ENCODE measurements around the gene DNAJC21.

The DNAJC21 gene

DNA sequence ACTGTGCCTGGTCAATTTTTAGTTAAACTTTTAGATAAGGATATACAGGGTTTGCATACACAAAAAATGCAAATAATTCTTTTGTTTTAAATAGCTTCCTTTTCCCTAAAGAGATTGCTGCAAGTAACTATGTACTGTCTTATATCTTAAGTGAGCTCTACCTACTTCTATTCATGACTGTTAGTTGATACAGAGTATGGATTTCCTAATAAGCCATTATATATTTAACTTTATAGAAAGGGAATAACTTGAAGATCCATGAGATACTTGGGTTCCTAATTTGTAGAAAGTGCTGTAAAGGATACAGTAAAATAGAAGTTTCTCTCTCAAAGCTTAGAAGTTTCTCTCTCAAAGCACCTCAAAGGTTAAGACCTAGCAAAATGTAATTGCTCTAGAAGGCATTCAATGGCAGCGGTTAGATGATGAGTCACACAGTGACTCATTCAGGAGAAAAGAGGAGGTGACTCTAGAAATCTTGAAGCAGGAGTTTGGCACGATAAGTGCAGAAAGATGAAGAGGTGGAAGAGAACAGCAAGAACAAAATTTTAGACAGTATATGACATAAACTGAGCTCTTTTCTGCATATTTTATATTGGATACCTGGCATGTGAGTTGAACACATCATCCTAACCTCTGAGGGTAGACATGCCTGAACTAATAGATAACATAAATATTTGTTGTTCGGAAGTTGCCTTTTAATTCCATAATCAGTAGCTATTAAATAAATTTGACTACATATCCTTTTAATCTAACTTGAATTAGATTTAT lies 5.5 kb upstream of the DNAJC21 start:
- H3K9ac ChIP-seq (ENCODE audit: low read length) = no peak overlapping the region
- no peak overlapping the region for H3K4me3 ChIP-seq (ENCODE audit: low read depth in 1 of 2, low read length in 2 of 2)
- no peak overlapping the region for H3K27ac ChIP-seq (ENCODE audit: low read depth, low read length)
- H3K4me1 ChIP-seq (ENCODE audit: insufficient read depth, low read length) = peaks cover 4% of the 10 kb centered on the region
- H3K36me3 ChIP-seq (ENCODE audit: insufficient read depth, low read length) = peaks cover 47% of the 10 kb centered on the region
- H3K9me3 ChIP-seq (ENCODE audit: low read length) = no peaks in the 10 kb centered on the region
- no peaks in the 10 kb centered on the region for H3K27me3 ChIP-seq (ENCODE audit: control insufficient read depth in 1 of 2, insufficient read depth in 2 of 2, low read length in 2 of 2)

- H3K4me3 ChIP-seq (ENCODE audit: low read depth in 1 of 2, low read length in 2 of 2) = no peak overlapping the region
- H3K9me3 ChIP-seq (ENCODE audit: low read length) = no peaks in the 10 kb centered on the region
- no peaks in the 10 kb centered on the region for H3K27me3 ChIP-seq (ENCODE audit: control insufficient read depth in 1 of 2, insufficient read depth in 2 of 2, low read length in 2 of 2)
- H3K36me3 ChIP-seq (ENCODE audit: insufficient read depth, low read length) = peaks cover 47% of the 10 kb centered on the region
- H3K4me1 ChIP-seq (ENCODE audit: insufficient read depth, low read length) = peaks cover 5% of the 10 kb centered on the region
- H3K27ac ChIP-seq (ENCODE audit: low read depth, low read length) = no peak overlapping the region
- no peak overlapping the region for H3K9ac ChIP-seq (ENCODE audit: low read length)
Observed at GRCh38 chr5:34924462-34924765, 4.9 kb upstream of the DNAJC21 start.

DNA sequence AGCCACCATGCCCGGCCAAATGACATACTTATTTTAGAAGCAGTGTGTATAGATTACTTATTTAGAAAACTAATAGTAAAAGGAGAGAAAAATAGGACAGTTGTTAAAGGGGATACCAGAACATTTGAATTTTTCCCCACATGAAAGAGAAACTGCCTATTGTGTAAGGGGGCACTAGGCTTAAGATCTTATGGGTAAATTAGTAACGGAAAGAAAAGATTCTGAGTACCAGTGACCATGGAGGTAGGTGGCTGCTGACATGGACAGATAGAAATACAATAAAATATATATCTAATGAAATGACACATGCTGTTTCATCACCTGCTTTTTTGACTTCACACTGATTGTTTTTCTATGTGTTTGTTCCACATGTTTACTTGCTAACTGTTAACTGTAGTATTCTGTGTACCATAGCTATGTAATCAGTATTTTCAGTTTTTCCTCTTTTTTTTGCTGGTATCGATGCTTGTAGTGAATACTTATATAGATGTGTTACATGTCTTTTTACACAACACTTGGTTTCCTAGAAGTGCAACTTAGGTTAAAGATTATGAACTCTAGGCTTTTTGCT lies 3.0 kb upstream of the DNAJC21 start:
- Histone ChIP-seq H3K9ac (ENCODE audit: low read length) (no peak overlapping the region), H3K4me1 (ENCODE audit: insufficient read depth, low read length) (peaks cover 15% of the 10 kb centered on the region), H3K9me3 (ENCODE audit: low read length) (no peaks in the 10 kb centered on the region), H3K27me3 (ENCODE audit: control insufficient read depth in 1 of 2, insufficient read depth in 2 of 2, low read length in 2 of 2) (no peaks in the 10 kb centered on the region), H3K36me3 (ENCODE audit: insufficient read depth, low read length) (peaks cover 35% of the 10 kb centered on the region), H3K27ac (ENCODE audit: low read depth, low read length) (no peak overlapping the region), H3K4me3 (ENCODE audit: low read depth in 1 of 2, low read length in 2 of 2) (no peak overlapping the region)

DNA sequence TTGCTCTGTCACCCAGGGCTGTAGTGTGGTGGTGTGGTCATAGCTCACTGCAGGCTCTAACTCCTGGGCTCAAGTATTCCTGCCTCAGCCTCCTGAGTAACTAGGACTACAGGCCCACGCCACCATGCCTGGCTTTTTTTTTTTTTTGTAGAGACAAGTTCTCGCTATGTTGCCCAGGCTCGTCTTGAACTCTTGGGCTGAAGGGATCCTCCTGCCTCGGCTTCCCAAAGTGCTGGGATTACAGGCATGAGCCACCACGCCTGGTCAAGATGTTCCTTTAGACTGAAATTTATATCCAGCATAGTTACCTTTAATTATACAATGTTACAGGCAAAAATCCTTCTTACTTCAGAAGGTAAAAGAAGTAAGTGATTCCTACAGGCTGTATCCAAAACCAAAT lies 1.6 kb upstream of the DNAJC21 start:
- no peak overlapping the region for H3K4me3 ChIP-seq (ENCODE audit: low read depth in 1 of 2, low read length in 2 of 2)
- peaks cover 15% of the 10 kb centered on the region for H3K4me1 ChIP-seq (ENCODE audit: insufficient read depth, low read length)
- peaks cover 25% of the 10 kb centered on the region for H3K36me3 ChIP-seq (ENCODE audit: insufficient read depth, low read length)
- H3K9me3 ChIP-seq (ENCODE audit: low read length) = no peaks in the 10 kb centered on the region
- no peak overlapping the region for H3K9ac ChIP-seq (ENCODE audit: low read length)
- H3K27ac ChIP-seq (ENCODE audit: low read depth, low read length) = no peak overlapping the region
- no peaks in the 10 kb centered on the region for H3K27me3 ChIP-seq (ENCODE audit: control insufficient read depth in 1 of 2, insufficient read depth in 2 of 2, low read length in 2 of 2)

GRCh38 chr5:34928267-34928666 lies 1.1 kb upstream of the DNAJC21 start:
- no peak overlapping the region for H3K27ac ChIP-seq (ENCODE audit: low read depth, low read length)
- no peak overlapping the region for H3K9ac ChIP-seq (ENCODE audit: low read length)
- H3K9me3 ChIP-seq (ENCODE audit: low read length) = no peaks in the 10 kb centered on the region
- no peak overlapping the region for H3K4me3 ChIP-seq (ENCODE audit: low read depth in 1 of 2, low read length in 2 of 2)
- peaks cover 15% of the 10 kb centered on the region for H3K4me1 ChIP-seq (ENCODE audit: insufficient read depth, low read length)
- peaks cover 20% of the 10 kb centered on the region for H3K36me3 ChIP-seq (ENCODE audit: insufficient read depth, low read length)
- H3K27me3 ChIP-seq (ENCODE audit: control insufficient read depth in 1 of 2, insufficient read depth in 2 of 2, low read length in 2 of 2) = no peaks in the 10 kb centered on the region

DNA sequence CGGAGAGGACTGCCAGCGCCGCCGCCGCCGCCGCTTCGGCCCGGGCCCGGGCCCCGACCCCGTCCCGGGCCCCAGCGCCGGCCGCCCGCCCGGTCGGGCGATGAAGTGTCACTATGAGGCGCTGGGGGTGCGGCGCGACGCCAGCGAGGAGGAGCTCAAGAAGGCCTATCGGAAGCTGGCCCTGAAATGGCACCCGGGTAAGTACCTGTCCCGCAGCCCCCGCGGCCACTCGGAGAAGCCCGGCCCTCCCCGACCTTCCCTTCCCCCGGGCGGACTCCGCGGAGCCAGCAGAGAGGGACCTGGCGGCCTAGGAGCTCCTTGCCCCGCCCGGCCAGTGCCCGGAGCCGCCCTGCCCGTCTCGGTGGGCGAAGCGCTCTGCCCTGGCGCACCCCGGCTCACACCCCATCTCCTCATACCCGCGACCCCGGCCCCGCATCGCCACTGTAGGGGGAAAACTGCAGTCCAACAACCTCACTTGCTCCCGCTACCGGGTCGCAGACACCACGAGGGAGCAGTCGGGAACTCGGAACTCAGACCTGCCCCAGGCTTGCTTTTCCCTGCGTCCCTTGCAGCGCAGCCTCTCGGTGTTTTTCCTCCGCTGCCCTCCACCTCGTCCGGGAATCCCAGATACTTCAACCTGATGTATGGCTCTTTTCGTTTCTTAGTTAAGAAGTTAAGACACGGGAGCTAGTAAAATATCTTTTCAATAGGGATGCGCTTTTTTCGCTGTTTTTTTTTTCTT lies 532 bp downstream of the DNAJC21 start:
- Histone ChIP-seq H3K27ac (ENCODE audit: low read depth, low read length) (peak overlapping the region; percentile 93), H3K27me3 (ENCODE audit: control insufficient read depth in 1 of 2, insufficient read depth in 2 of 2, low read length in 2 of 2) (no peaks in the 10 kb centered on the region), H3K9ac (ENCODE audit: low read length) (peak overlapping the region; percentile 69), H3K36me3 (ENCODE audit: insufficient read depth, low read length) (peaks cover 4% of the 10 kb centered on the region), H3K4me3 (ENCODE audit: low read depth in 1 of 2, low read length in 2 of 2) (peak overlapping the region; percentile 61 to 72), H3K9me3 (ENCODE audit: low read length) (no peaks in the 10 kb centered on the region), H3K4me1 (ENCODE audit: insufficient read depth, low read length) (peaks cover 15% of the 10 kb centered on the region)

GRCh38 chr5:34930462-34930844 lies 1.1 kb downstream of the DNAJC21 start:
- Histone ChIP-seq H3K27ac (ENCODE audit: low read depth, low read length) (peak overlapping the region; percentile 93), H3K4me3 (ENCODE audit: low read depth in 1 of 2, low read length in 2 of 2) (peak overlapping the region; percentile 61 to 72), H3K4me1 (ENCODE audit: insufficient read depth, low read length) (peaks cover 18% of the 10 kb centered on the region), H3K27me3 (ENCODE audit: control insufficient read depth in 1 of 2, insufficient read depth in 2 of 2, low read length in 2 of 2) (no peaks in the 10 kb centered on the region), H3K36me3 (ENCODE audit: insufficient read depth, low read length) (no peaks in the 10 kb centered on the region), H3K9me3 (ENCODE audit: low read length) (no peaks in the 10 kb centered on the region), H3K9ac (ENCODE audit: low read length) (peak overlapping the region; percentile 69)

DNA sequence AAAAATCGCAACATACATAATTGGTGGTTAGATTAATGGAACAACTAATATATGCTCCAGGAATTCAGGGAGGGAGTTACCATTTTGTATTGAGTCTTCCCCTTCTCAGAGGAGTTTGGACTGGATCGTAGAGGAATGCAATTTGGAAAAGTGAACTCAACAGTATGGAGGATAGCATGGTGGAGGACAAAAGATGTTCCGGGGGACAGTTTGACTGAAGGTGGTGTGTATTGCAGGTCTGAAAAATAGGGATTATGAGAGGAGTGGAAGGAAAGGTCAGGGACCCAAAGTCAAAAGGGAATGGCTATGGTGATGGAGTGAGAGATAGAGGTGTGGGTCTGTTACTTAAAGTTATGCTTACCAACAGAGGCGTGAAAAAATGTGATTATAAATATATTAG lies 1.5 kb downstream of the DNAJC21 start:
- Histone ChIP-seq H3K4me3 (ENCODE audit: low read depth in 1 of 2, low read length in 2 of 2) (peak overlapping the region; percentile 2 to 61), H3K27me3 (ENCODE audit: control insufficient read depth in 1 of 2, insufficient read depth in 2 of 2, low read length in 2 of 2) (no peaks in the 10 kb centered on the region), H3K4me1 (ENCODE audit: insufficient read depth, low read length) (peaks cover 18% of the 10 kb centered on the region), H3K27ac (ENCODE audit: low read depth, low read length) (peak overlapping the region; percentile 93), H3K9me3 (ENCODE audit: low read length) (no peaks in the 10 kb centered on the region), H3K36me3 (ENCODE audit: insufficient read depth, low read length) (no peaks in the 10 kb centered on the region), H3K9ac (ENCODE audit: low read length) (peak overlapping the region; percentile 69)

- H3K4me3 ChIP-seq (ENCODE audit: low read depth in 1 of 2, low read length in 2 of 2) = no peak overlapping the region
- no peak overlapping the region for H3K9ac ChIP-seq (ENCODE audit: low read length)
- no peaks in the 10 kb centered on the region for H3K27me3 ChIP-seq (ENCODE audit: control insufficient read depth in 1 of 2, insufficient read depth in 2 of 2, low read length in 2 of 2)
- peaks cover 16% of the 10 kb centered on the region for H3K36me3 ChIP-seq (ENCODE audit: insufficient read depth, low read length)
- H3K9me3 ChIP-seq (ENCODE audit: low read length) = no peaks in the 10 kb centered on the region
- H3K27ac ChIP-seq (ENCODE audit: low read depth, low read length) = no peak overlapping the region
- peaks cover 18% of the 10 kb centered on the region for H3K4me1 ChIP-seq (ENCODE audit: insufficient read depth, low read length)
Observed at GRCh38 chr5:34932947-34933346, 3.6 kb downstream of the DNAJC21 start.

GRCh38 chr5:34941936-34942335 lies 12.6 kb downstream of the DNAJC21 start:
- no peaks in the 10 kb centered on the region for H3K27me3 ChIP-seq (ENCODE audit: control insufficient read depth in 1 of 2, insufficient read depth in 2 of 2, low read length in 2 of 2)
- no peaks in the 10 kb centered on the region for H3K9me3 ChIP-seq (ENCODE audit: low read length)

GRCh38 chr5:34944044-34944443 lies 14.7 kb downstream of the DNAJC21 start:
- no peaks in the 10 kb centered on the region for H3K4me1 ChIP-seq (ENCODE audit: insufficient read depth, low read length)
- no peak overlapping the region for H3K27ac ChIP-seq (ENCODE audit: low read depth, low read length)
- H3K9ac ChIP-seq (ENCODE audit: low read length) = no peak overlapping the region
- H3K4me3 ChIP-seq (ENCODE audit: low read depth in 1 of 2, low read length in 2 of 2) = no peak overlapping the region
- H3K9me3 ChIP-seq (ENCODE audit: low read length) = no peaks in the 10 kb centered on the region
- peaks cover 32% of the 10 kb centered on the region for H3K36me3 ChIP-seq (ENCODE audit: insufficient read depth, low read length)
- H3K27me3 ChIP-seq (ENCODE audit: control insufficient read depth in 1 of 2, insufficient read depth in 2 of 2, low read length in 2 of 2) = no peaks in the 10 kb centered on the region

More at GRCh38 chr5:34941936-34942335, 12.6 kb downstream of the DNAJC21 start:
- Histone ChIP-seq H3K4me1 (ENCODE audit: insufficient read depth, low read length) (no peaks in the 10 kb centered on the region), H3K4me3 (ENCODE audit: low read depth in 1 of 2, low read length in 2 of 2) (no peak overlapping the region), H3K9ac (ENCODE audit: low read length) (no peak overlapping the region), H3K36me3 (ENCODE audit: insufficient read depth, low read length) (peaks cover 46% of the 10 kb centered on the region), H3K27ac (ENCODE audit: low read depth, low read length) (no peak overlapping the region)

All from muscle layer of colon (tissue), 2 donors.